ENCODE results near the gene PLD1.

Gene PLD1

GRCh38 chr3:171834461-171834801, 24.1 kb upstream of the PLD1 start:
- TF ChIP-seq, protein P1, sequence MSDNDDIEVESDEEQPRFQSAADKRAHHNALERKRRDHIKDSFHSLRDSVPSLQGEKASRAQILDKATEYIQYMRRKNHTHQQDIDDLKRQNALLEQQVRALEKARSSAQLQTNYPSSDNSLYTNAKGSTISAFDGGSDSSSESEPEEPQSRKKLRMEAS (IDR thresholded peaks at IDR 0.05; ENCODE audit: low read depth, low read length) = no peak
- TF ChIP-seq POLR2A (IDR thresholded peaks at IDR 0.05; ENCODE audit: extremely low read depth, insufficient read length) = no peak
- TF ChIP-seq, protein P2, sequence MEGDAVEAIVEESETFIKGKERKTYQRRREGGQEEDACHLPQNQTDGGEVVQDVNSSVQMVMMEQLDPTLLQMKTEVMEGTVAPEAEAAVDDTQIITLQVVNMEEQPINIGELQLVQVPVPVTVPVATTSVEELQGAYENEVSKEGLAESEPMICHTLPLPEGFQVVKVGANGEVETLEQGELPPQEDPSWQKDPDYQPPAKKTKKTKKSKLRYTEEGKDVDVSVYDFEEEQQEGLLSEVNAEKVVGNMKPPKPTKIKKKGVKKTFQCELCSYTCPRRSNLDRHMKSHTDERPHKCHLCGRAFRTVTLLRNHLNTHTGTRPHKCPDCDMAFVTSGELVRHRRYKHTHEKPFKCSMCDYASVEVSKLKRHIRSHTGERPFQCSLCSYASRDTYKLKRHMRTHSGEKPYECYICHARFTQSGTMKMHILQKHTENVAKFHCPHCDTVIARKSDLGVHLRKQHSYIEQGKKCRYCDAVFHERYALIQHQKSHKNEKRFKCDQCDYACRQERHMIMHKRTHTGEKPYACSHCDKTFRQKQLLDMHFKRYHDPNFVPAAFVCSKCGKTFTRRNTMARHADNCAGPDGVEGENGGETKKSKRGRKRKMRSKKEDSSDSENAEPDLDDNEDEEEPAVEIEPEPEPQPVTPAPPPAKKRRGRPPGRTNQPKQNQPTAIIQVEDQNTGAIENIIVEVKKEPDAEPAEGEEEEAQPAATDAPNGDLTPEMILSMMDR (IDR thresholded peaks at IDR 0.05; ENCODE audit: low read depth, low read length) = no peak
- TF ChIP-seq MYC (IDR thresholded peaks at IDR 0.05; ENCODE audit: low read depth, low read length) = no peak
- no peak for DNase-seq (ENCODE audit: low read depth)

DNA sequence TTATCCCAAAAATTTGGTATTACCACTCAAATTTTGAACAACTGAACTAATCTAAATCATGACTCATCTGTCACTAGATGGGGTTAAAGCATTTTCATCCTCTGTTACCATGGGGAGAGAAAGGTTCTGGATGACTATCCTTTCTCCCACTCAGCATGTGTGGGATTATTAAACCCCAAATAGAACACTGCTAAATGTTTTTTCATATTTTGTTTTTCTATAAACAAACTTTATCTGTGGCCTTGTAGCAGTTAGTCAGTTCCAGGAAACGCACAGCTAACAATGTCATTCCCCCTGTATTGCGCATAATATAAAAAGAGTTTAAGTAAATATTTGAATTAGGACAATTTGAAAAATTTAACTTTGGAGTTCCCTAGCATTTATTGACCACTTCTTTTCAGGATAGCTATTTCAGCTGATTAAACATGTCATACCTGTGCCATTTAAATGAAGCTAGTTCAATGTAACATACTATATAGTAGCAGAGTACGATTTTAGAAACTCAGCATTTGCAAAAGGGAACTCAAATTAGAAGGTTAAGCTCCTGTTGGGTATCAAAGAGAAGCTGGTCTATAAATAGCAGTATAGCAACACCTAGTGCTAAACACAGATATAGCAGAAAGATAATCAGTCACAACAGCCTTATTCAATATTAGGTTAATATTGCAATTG, 23.6 kb upstream of the PLD1 start:
- no peak overlapping the region for H3K4me3 ChIP-seq (ENCODE audit: low read depth, low read length)
- TF ChIP-seq, protein P2 (IDR thresholded peaks at IDR 0.05; ENCODE audit: low read depth, low read length) = peak; percentile 30
- no peak for TF ChIP-seq MYC (IDR thresholded peaks at IDR 0.05; ENCODE audit: low read depth, low read length)
- DNase-seq (ENCODE audit: low read depth) = peak; percentile 59

More at GRCh38 chr3:171834461-171834801, 24.1 kb upstream of the PLD1 start:
- H3K4me3 ChIP-seq (ENCODE audit: low read depth, low read length) = no peak overlapping the region

DNA sequence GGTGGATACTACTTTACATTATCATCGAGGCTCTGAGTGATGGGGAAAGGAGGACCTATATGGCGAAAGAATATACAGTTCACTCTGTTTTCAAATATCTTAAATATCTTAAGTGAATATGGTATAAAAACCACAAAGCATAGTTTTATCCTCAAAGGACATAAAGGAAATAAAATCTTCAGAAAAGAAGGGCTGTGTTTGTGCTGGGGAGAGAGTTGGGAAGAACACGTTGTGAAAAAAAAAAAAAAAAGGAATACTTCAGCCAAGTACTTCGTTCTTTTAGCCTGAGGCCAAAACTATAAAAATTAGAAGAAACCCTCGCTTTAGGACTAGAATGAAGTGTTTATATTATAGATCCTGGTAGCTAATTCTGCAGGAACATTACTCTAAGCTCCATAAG, 22.7 kb upstream of the PLD1 start:
- H3K4me3 ChIP-seq (ENCODE audit: low read depth, low read length) = no peak overlapping the region
- no peak for DNase-seq (ENCODE audit: low read depth)
- TF ChIP-seq MYC (IDR thresholded peaks at IDR 0.05; ENCODE audit: low read depth, low read length) (no peak), POLR2A (IDR thresholded peaks at IDR 0.05; ENCODE audit: extremely low read depth, insufficient read length) (no peak)
- TF ChIP-seq, protein P2 (IDR thresholded peaks at IDR 0.05; ENCODE audit: low read depth, low read length) = no peak
- TF ChIP-seq, protein P1 (IDR thresholded peaks at IDR 0.05; ENCODE audit: low read depth, low read length) = no peak

DNA sequence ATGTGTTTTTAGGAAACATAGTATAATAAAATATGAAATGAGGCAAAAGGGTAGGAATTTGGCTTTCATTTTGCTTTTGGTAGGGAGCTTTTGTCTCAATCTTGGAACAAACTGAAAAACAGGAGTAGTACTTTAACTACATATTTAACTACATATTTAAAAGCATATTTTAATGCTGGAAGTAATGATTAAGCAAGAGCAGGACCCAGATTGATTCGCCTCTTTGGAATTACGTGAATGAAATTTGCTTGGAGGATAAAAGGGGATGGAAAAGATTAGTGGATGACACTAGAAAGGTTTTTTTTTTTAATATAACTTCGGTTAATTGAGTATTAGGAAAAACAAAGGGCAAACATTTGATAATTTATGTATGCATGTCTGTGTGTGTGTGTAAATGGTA, 21.7 kb upstream of the PLD1 start:
- DNase-seq (ENCODE audit: low read depth) = no peak
- TF ChIP-seq, protein P2 (IDR thresholded peaks at IDR 0.05; ENCODE audit: low read depth, low read length) = no peak
- TF ChIP-seq POLR2A (IDR thresholded peaks at IDR 0.05; ENCODE audit: extremely low read depth, insufficient read length) = no peak
- TF ChIP-seq MYC (IDR thresholded peaks at IDR 0.05; ENCODE audit: low read depth, low read length) = no peak
- TF ChIP-seq, protein P1 (IDR thresholded peaks at IDR 0.05; ENCODE audit: low read depth, low read length) = no peak
- no peak overlapping the region for H3K4me3 ChIP-seq (ENCODE audit: low read depth, low read length)

DNA sequence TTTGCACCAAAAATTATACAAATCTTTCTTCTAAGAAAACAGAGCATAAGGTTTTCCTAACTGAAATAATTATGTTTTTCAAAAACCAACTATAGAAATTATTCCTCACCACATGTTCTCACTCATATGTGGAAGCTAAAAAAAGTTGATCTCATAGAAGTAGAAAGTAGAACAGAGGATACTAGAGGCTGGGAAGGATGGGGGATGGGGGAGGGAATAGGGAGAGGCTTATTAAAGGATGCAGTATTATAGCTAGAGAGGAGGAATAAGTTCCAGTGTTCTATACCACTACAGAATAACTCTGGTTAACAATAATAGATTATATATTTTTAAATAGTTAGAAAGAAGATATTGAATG, 20.2 kb upstream of the PLD1 start:
- DNase-seq (ENCODE audit: low read depth) = no peak
- TF ChIP-seq POLR2A (IDR thresholded peaks at IDR 0.05; ENCODE audit: extremely low read depth, insufficient read length) = no peak
- TF ChIP-seq, protein P2 (IDR thresholded peaks at IDR 0.05; ENCODE audit: low read depth, low read length) = no peak
- no peak for TF ChIP-seq MYC (IDR thresholded peaks at IDR 0.05; ENCODE audit: low read depth, low read length)
- TF ChIP-seq, protein P1 (IDR thresholded peaks at IDR 0.05; ENCODE audit: low read depth, low read length) = no peak

More for the DNA sequence above, 20.2 kb upstream of the PLD1 start:
- no peak overlapping the region for H3K4me3 ChIP-seq (ENCODE audit: low read depth, low read length)

All from NB4 (cell line).